Lung microvascular endothelial cell (primary cell): Measurements from ENCODE around the gene GOLGA6L2. TPM values are rescaled to one million over a fixed set of nuclear protein-coding genes. Genes with fewer than 3 reads are reported as not detected.
A peak's percentile ranks its signal among the peaks of the same experiment; 100 is the strongest.
"Not testable (repeated sequence)": the region's sequence is repeated elsewhere in the genome, so short reads cannot be mapped to it uniquely, and the experiment has no call there.

Experiments used
- DNase-seq, 2 donors: peaks; one replicate each; pipeline versions ENCODE4 v3.0.0 to v3.0.0-alpha.2; 2010; ENCODE audit warnings: low read depth in 2 of 2
- total RNA-seq: library from RNA; depleted of rRNA; stranded (reverse); fragments of >200 nt; gene quantifications from 2 replicates; pipeline ENCODE4 v1.2.1, GENCODE V29; 2014

GOLGA6L2 gene
- total RNA-seq, 1 donor from 2014 or later = not detected

DNA sequence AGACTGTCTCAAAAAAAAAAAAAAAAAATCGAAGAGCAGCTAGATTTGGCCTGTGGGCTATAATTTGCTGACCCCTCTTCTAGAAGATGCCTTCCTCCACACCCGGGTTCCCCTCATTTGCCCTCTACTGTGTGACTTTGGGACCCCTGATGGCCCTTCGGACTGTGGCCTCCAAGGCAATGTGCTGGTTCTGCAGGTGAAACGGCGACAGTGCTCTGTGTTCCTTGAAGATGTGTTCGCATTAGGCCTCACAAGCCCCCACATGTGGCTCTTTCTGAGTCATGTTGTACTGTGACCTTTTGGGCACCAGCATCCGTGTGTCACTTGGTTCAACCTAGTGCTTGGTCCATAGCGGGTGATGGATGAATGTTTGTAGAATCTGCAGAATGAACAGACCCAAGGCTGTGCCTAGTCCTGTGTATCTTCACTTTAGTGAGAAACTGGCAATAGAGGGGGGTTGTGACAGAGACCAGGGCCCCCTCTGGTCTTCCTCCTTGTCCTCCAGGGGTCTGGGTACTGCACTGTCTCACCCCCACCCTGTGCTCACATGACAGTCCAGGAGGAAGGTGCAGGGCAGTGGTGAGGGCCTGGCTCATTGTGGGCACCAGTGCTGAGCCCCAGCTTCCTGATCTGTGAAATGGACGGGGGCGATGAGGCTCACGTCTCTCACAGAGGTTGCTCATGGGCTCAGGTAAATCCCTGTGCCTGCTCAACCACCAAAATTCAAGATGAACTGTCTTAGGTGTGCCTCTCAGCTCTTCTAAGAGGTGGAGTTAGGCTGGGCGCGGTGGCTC is 22.7 kb downstream of the GOLGA6L2 start:
- DNase-seq = no peak

DNA sequence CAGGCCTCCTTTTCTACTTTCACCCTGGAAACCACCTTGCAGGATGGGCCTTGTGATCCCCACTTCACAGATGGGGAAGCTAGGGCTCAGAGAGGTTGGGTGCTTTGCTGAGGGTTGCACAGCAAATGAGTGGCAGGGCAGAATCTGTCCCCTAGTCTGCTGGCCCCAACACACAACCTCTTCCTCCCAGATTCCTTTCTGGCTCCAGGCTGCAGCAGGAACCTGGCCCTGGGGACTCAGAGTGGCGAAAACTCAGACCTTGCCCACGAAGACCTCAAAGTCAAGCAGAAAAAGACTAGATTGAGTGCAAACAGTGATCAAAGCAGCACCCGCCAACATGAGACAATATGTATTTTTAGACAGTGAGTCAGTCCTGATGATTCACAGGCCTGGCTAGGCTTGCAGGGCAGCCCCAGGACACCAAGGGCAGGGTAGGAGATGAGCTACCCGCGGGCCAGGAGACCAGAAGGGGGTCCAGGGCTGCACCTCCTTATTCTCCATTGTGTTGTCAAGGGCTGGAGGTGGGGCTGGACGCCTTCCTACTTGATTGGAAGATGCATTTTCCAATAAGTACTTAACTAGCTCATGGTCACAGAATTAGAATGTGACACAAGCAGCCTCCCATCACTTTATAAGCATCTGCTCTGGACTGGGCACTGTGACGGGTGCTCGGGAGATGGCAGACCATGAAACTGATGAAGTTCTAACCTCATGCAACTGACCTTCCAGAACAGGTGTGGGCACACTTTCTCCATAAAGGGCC is 23.9 kb downstream of the GOLGA6L2 start:
- DNase-seq = no peak

DNA sequence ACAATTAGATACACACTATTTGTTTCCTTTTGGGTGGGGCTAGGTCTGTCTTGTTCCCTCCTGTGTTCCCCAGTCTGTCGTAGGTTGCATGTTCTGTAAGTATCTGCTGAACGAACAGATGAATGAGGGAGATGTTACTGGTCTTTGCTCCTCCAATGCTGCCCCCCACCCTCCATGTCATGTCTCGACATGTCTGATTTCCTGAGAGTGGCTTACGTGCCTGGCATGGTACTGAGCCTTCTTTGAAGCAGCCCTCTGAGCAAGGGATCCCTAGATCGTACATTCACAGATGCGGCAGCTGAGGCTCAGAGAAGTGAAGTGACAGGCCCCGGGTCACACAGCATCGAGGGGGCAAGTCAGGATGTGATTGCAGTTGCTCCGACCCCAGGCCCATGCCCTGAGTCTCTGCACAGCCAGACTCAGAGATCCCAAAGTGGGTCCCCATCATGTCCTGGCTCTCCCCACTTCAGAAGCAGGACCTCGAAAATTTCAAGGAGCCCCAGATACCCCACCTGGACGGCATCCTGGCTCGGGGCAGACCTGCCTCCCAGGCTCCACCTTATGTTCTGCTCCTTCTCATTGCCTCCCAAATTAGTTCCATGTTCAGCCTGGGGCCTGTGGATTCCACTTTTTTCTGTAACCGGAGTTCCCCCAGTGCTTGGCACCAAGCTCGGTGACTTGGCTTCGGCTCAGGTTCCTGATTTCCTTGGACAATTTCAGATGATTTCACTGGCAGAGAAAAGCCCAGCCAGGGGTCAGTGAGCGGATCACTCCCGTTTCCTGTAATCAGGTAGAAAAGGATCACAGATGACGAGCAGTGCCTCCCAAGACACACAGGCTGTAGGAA is 24.7 kb downstream of the GOLGA6L2 start:
- DNase-seq = no peak

DNA sequence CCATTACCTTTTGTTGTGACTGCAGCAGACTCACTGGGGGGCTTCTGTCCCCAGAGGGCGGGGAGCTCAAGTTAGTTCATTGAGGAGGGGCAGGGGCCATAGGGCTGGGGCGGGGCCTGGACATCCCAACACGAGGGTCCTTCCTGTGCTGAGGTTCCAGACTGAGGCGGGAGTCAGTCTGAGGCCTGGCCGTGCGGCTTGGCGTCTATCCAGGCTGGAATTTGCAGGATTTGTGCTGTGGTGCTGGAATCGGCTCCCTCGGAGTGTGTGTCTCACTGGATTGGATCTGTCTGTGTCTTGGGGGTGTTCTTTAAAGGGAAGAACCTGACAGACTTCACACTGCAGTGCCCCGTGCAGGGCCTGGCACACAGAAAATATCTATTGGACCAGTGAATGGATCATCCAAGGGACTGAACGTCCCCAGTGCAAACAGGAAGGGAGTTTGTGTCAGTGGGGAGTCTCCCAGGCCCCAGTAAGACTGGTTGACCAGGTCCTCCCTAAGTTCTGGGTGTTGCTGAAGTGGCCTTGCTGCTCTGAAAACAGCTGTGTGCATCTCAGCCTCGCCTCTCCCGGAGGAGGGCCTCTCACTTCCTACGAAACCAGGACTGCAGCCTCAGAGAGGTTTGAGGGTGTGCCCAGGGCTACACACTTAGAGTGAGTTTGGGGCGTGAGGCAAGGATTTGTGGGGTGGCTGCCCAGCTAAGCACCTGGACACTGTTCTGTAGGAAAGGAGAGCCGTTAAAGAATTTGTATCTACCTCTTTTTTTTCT is 26.1 kb downstream of the GOLGA6L2 start:
- DNase-seq = no peak

DNA sequence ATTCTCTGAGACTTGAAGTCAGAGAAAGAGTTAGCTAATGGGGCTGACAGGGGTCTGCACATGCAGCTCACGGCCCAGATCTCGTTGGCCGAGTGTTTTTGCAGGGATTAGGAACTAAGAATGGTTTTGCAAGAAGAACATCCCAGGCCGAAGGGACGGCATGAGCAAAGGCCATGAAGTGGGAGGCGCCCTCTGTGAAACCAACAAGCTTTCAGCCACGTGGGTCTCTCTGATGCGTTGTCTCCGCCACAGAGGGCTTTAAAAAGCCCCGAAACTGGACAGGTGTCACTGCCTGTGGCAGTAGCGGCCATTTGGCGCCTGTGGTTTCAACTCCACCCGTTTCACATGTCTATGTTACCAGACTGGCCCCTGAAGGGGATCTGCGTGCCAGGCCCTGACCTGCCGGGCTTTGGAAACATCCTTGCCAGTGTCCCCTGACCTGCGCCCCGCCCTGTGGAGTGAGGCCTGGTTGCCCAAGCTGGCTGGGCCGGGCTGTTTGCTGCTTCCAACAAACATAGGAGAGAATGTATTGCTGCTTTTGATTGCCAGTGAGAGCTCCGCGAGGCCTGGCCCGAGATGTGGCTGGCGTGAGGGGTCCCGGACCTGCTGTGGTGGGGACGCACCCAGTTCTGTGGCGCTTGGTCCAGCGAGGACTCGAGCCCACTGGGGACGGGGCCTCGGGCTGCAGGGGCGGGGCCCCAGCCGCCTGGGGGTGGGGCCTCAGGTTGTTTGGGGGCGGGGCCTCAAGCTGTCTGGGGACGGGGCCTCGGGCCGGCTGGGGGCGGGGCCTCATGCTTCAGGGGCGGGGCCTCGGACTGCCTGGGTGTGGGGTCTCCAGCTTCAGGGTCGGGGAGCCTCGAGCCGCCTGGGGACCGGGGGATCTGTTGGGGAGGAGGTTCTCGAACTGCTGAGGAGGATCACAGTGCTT is 30.4 kb downstream of the GOLGA6L2 start:
- DNase-seq = no peak

DNA sequence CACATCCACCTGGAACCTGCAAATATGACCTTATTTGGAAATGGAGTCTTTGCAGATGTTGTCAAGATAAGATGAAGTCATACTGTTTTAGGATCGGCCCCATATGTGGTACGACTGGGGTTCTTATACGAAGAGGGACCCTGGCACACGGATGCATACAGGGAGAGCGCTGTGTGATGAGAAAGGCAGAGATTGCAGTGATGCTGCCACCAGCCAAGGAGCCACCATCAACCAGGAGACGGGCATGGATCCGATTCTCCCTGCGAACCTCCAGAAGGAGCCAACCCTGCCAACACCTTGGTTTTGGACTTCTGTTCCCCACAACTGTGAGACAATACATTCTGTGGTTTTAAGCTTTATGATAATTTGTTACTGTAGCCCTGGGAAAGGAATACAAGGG is 31.2 kb downstream of the GOLGA6L2 start:
- not testable (repeated sequence) for DNase-seq

DNA sequence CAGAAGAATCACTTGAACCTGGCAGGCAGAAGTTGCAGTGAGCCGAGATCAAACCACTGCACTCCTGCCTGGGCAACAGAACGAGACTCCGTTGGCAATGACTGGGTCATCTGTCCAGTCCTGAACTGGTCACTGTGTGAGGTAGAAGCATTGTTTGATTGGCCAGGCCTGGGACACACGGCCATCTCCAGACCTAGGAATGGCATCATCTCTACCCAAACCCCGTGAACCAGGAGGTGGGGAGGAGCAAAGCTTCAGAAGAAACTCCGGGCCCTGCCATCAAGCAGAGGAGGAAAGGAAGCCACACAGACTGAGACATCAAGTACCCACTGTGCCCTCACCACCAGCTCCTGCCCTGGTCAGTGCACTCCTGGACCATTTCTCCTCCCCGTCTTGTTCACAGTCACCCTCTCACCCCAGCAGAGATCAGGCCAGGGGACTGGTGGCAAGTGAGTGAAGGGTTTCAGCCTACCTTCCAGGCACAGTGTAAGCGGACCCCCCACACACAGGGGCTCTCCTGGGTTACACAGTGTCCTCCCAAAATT is 31.6 kb downstream of the GOLGA6L2 start:
- no peak for DNase-seq

DNA sequence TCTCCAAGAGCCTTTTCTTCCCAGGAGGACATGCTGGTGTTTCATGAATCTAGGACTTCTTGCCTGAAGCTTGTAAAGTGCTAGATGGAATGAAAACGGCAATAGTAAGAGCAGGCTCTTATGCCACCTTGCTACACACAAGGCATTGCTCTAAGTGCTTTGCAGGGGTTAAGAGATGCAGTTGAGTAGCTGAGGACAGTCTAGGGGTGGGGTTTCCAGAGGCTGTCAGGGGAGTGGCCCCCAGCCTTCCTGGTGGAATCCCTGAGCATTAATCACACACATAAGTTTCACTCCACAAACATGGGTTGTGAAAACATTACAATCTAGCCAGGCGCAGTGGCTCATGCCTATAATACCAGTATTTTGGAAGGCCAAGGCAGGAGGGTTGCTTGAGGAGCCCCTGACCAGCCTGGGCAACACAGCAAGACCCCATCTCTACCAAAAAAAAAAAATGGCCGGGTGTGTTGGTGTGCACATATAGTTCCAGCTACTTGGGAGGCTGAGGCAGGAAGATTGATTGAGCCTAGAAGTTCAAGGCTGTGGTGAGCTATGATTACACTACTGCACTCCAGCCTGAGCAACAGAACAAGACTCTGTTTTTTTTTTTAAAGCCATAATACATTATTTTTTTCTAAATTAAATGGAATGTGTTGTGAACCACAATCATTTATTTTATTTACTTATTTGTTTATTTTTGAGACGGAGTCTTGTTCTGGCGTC is 34.0 kb downstream of the GOLGA6L2 start:
- DNase-seq = not testable (repeated sequence)

DNA sequence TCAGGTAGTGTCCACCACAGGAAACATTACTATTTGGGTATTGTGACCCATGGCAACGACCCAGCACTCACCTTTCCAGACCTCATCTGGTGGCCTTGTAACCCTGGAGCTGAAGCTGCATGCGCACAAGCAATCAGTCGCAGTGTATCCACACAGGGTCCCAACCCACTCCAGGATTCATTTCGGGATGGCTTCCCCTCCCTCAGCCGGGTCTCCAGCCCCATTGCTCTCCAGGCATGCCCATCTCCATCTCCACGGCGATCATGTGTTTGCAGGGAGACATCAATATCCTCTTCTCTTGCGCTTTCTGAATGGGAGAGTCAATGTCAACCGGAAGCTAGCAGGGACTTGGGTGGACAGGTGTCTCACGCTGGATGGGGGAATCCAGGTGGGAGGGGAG is 35.2 kb downstream of the GOLGA6L2 start:
- no peak for DNase-seq

DNA sequence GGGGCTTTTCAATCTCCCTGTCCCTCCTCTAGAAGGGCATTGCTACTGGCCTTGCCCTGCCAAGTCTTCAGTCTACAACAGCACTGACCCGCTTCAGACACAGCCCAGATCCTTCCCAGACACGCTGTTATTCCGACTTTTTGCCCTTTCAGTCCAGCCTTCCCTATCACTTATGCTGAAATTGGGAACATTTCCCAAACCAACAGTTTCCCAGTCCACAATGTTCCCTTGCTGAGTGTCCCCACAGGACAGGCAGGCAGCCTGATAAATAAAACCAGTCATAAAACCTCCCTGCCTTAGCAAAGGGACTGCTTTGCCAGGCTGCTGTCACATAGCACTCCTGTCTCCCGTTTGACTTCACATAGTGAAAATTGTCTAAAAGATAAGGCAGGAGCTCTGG is 43.5 kb downstream of the GOLGA6L2 start:
- DNase-seq = no peak

DNA sequence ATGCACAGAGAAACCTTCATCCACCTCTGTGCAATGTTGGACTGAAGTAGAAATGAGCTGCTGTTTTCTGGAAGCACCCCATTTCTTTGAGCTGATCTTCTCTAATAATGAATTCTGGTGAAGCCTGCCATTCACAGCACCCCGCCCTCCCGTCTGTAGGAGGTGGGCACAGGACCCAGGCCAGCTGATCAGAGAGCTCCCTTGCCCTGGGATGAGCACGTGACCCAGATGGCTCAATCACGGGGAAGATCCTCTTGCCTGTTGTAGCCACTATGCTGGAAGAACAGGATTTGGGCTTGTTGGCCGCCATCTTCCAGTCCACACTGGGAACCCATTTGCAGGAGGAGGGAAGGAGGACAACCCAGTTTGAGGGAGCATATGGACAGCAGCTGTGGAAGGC is 44.5 kb downstream of the GOLGA6L2 start:
- DNase-seq = no peak

DNA sequence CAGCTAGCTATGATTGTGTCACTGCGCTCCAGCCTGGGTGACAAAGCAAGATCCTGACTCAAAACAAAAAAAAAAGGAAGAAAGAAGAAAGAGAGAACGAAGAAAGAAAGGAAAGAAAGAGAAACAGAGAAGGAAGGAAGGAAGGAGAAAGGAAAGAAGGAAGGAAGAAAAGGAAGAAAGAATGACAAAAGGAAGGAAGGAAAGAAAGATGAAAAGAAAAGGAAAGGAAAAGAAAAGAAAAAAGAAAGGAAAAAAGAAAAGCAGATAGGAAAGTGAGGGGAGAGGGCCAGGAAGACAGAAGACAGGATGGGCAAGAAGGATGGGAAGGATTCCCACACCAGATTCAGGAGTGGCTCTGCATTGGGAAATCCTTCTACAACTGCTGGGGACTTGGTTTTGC is 44.9 kb downstream of the GOLGA6L2 start:
- DNase-seq = no peak

DNA sequence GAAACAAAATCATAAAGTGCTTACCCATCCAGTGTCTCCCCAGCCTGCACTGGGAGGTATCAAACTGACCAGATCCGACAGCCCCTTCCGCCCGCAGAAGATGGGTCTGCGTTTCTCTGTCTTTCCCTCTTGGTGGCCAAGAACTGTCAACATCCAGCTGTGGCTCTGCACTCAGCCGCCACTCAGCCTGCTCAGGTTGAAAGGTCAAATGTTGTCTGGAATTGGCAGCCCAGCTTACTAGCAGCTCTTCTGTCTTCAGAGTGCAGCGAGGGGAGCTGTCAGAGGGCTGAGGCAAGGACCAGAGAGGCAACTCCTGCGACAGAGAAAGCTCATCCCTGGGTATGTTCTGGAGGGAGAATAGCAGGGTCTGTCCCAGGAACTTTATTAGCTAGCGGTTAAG is 45.4 kb downstream of the GOLGA6L2 start:
- DNase-seq = no peak

DNA sequence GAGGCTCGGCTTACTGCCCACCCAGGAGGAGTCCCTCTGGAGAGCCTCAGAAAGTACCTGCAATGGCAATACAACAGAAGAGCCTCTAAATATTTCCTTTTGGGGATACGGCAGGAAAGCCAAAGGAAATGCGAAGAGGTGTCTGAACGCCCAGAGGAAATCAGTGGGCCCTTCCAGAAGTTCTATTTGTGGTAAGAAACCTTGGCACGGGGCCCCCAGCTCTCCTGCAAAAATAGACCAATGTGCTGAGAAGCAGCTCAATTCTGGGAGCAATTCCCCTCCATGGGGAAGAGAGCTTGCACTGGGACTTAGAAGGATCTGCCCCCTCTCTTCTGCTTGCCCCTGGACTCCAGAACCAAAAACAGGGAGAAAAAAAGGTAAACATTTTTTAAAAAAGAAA is 47.8 kb downstream of the GOLGA6L2 start:
- not testable (repeated sequence) for DNase-seq

DNA sequence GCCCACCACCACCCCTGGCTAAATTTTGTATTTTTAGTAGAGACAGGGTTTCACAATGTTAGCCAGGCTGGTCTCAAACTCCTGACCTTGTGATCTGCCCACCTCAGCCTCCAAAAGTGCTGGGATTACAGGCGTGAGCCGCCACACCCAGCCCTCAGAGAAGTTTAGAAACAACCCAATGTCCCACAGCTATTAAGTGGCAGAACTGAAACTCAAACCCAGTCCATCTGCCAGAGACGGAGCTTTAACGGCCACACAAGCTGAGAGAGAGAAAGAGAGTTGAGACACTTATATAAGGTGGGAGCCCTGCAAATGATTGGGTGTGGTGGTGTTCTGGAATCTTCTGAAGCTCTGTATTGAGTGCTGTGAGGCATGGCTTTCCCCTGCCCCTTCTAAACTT is 48.7 kb downstream of the GOLGA6L2 start:
- DNase-seq = not testable (repeated sequence)

DNA sequence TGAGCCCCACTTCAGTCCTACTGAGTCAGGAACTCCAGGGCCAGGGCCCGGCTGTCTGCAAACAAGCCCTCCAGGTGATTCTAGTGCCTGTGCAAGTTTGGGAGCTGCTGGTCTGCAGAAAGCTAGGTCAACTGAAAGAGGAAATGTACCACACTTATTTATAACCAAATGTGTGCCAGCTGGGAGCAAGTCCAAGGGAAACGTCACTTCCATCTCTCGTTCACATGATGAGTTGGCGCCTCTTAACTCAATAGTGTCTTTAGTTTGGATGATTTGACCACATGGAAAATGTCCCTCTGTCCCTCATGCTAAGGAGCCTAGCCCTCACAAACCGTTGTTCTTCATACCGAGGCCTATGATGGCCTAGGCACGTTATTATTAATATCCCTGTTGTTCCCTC is 49.3 kb downstream of the GOLGA6L2 start:
- DNase-seq = peak in 1 of 2 donors; percentile 11

DNA sequence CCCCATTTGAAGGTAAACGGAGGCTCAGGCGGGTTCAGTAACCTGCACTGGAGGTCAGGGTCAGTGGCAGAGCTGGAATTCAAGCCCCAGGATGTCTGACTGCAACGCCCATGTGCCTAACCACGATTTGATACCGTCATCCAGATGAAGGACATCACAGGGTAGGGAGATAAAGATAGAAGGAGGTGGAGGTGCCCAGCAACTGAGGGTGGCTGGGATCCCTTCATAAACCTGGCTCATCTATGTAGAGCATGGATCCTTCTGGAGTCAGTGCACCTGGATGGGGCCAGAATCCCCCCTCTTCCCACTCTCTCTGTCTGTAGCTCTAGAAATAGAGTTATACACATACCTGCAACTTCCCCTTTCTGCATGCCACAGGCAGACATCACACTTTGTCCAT is 51.2 kb downstream of the GOLGA6L2 start:
- no peak for DNase-seq

DNA sequence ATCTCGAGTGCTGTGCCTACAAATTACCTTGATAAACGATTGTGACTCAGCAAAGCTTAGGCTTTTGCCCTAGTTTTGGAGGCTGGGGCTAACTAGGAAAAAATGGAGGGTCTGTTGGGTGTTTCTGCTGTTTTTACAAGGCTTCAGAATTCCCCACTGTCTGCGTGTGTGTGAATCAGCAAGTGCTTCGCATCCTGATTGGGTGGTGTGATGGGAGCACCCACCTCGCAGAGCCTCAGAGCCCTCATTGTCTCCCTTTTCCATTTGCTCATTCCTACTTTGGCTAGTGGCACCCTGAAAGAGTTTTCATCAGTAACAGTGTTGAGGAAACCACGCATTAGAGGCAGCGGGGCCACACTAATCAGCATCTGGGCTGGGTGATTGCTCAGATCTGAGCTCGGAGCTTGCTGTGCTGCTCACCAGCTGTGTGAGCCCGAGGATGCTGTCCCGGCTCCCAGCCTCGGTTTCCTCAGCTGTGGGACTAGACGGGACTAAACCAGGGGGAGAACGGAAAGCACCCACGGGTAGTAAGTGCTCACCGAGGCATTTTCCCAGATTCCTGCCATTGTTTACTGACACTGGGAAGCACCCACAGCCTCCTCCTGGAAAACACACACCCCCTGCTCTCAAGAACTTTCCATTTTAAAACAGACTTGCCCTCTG is 51.9 kb downstream of the GOLGA6L2 start:
- no peak for DNase-seq
